AG10803 (cell line): Measurements from ENCODE around the gene SERPING1.
A peak's percentile ranks its signal among the peaks of the same experiment; 100 is the strongest.

Experiments used
- DNase-seq: peaks from one replicate; pipeline ENCODE4 v3.0.0; 2010; ENCODE audit warnings: low read depth
- H3K4me3 ChIP-seq: 2 replicates; pipeline ENCODE4 v1.5.1; 2011; ENCODE audit warnings: mild to moderate bottlenecking, low read length, control low read depth
- TF ChIP-seq, protein P1 (sequence below): conservative IDR thresholded peaks from 2 replicates; pipeline ENCODE4 v1.5.1; 2011; ENCODE audit warnings: mild to moderate bottlenecking, low read length, control low read depth, inconsistent platforms

SERPING1 gene

GRCh38 chr11:57614234-57614772, 16.8 kb downstream of the SERPING1 start:
- no peak for DNase-seq
- no peak overlapping the region for H3K4me3 ChIP-seq
- TF ChIP-seq, protein P1, sequence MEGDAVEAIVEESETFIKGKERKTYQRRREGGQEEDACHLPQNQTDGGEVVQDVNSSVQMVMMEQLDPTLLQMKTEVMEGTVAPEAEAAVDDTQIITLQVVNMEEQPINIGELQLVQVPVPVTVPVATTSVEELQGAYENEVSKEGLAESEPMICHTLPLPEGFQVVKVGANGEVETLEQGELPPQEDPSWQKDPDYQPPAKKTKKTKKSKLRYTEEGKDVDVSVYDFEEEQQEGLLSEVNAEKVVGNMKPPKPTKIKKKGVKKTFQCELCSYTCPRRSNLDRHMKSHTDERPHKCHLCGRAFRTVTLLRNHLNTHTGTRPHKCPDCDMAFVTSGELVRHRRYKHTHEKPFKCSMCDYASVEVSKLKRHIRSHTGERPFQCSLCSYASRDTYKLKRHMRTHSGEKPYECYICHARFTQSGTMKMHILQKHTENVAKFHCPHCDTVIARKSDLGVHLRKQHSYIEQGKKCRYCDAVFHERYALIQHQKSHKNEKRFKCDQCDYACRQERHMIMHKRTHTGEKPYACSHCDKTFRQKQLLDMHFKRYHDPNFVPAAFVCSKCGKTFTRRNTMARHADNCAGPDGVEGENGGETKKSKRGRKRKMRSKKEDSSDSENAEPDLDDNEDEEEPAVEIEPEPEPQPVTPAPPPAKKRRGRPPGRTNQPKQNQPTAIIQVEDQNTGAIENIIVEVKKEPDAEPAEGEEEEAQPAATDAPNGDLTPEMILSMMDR: no peak

GRCh38 chr11:57615308-57615707, 17.8 kb downstream of the SERPING1 start:
- DNase-seq: no peak
- TF ChIP-seq, protein P1: no peak
- H3K4me3 ChIP-seq: no peak overlapping the region

DNA sequence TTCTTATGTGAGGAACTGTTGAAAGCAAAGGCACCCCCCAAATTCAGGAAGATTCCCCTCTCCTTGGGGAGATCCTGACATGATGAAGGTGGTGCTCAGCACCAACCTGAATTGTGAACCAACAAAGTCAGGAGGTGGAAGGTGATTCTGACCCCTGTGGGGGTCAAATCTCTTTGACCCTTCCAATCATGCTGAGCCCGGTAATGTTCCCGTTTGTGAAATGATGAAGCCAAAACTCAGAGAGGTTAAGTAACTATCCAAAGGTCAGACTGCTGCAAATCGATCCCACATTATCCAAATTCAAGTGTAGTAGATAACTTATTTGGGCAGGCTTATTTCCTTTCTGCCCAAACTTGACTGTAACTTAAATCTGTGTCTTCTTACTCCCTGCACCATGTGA, 19.1 kb downstream of the SERPING1 start:
- DNase-seq: no peak
- H3K4me3 ChIP-seq: no peak overlapping the region

DNA sequence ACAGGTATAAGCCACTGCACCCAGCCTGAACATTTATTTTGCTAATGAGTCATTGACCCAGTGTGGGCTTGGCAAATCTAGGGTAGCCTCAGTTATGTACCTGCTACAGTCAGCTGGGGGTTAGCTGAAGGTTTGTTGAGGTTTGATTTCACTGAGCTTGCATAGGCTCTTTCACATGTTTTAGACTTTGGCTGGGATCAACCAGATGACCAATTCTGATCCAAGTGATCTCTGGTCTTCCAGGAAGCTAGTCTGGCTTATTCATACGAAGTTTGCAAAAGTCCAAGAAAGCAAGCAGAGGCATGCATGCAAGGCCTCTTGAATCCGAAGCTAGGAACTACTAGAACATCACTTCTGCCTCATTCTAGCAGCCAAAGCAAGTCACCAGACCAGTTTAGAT, 21.0 kb downstream of the SERPING1 start:
- TF ChIP-seq, protein P1: no peak
- H3K4me3 ChIP-seq: no peak overlapping the region
- no peak for DNase-seq

More for the DNA sequence above, 19.1 kb downstream of the SERPING1 start:
- TF ChIP-seq, protein P1: no peak

- TF ChIP-seq, protein P1: peak; percentile 19; the same call in 1 of the 2 replicates
- DNase-seq: no peak
- H3K4me3 ChIP-seq: no peak overlapping the region
Measured at GRCh38 chr11:57619331-57619730, 21.8 kb downstream of the SERPING1 start.

- TF ChIP-seq, protein P1: no peak
- no peak for DNase-seq
- no peak overlapping the region for H3K4me3 ChIP-seq
Measured at GRCh38 chr11:57620467-57620866, 23.0 kb downstream of the SERPING1 start.

GRCh38 chr11:57622263-57622662, 24.8 kb downstream of the SERPING1 start:
- no peak overlapping the region for H3K4me3 ChIP-seq
- no peak for DNase-seq
- TF ChIP-seq, protein P1: no peak
